ENCODE measurements around the gene CST9. TPM values are rescaled to one million over a fixed set of nuclear protein-coding genes. Genes with fewer than 3 reads are reported as not detected.
A peak's percentile ranks its signal among the peaks of the same experiment; 100 is the strongest.
"Not testable (repeated sequence)": the region's sequence is repeated elsewhere in the genome, so short reads cannot be mapped to it uniquely, and the experiment has no call there.

The CST9 gene
- total RNA-seq, 6 donors from 2014 or later, result not detected

DNA sequence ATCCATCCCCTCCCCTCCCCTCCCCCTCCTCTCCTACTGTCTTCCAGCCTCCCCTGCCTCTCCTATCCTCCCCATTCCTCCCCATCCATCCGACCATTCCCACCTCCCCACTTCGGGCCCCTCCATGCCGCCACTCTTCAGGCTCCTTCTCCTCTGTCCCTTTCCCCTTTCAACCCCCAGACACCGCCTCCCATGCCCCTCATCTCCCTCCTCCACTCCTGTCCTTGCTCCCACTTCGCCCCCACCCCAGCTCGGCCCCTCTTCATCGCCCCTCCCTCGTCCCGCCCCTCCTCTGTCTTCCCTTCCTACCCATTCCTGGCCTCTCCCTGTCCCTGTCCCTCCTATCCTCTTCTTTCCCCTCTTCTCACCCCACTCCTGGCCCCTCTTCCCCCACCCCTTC, 32.6 kb upstream of the CST9 start:
- ATAC-seq (ENCODE audit: low FRiP score in 2 of 2), result no peak
- no peaks in the 10 kb centered on the region for H3K27me3 ChIP-seq
- no peak for DNase-seq
- H3K4me3 ChIP-seq, result peak overlapping the region in 1 of 4 donors; percentile 80
- no peaks in the 10 kb centered on the region for H3K9me3 ChIP-seq
- peaks cover 24 to 38% (median 28%) of the 10 kb centered on the region in 4 donors for H3K4me1 ChIP-seq
- TF ChIP-seq, protein P1, sequence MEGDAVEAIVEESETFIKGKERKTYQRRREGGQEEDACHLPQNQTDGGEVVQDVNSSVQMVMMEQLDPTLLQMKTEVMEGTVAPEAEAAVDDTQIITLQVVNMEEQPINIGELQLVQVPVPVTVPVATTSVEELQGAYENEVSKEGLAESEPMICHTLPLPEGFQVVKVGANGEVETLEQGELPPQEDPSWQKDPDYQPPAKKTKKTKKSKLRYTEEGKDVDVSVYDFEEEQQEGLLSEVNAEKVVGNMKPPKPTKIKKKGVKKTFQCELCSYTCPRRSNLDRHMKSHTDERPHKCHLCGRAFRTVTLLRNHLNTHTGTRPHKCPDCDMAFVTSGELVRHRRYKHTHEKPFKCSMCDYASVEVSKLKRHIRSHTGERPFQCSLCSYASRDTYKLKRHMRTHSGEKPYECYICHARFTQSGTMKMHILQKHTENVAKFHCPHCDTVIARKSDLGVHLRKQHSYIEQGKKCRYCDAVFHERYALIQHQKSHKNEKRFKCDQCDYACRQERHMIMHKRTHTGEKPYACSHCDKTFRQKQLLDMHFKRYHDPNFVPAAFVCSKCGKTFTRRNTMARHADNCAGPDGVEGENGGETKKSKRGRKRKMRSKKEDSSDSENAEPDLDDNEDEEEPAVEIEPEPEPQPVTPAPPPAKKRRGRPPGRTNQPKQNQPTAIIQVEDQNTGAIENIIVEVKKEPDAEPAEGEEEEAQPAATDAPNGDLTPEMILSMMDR (IDR thresholded peaks at IDR 0.05), result no peak
- TF ChIP-seq POLR2AphosphoS5 (IDR thresholded peaks at IDR 0.05) (no peak), EP300 (IDR thresholded peaks at IDR 0.05) (no peak), POLR2A (IDR thresholded peaks at IDR 0.05) (no peak)
- H3K36me3 ChIP-seq, result peaks cover 0 to 18% (median 13%) of the 10 kb centered on the region in 4 donors
- WGBS, 2 donors, result 74 to 84% methylated on average over 6 to 9 of the region's 9 CpGs
- H3K27ac ChIP-seq, result peak overlapping the region in 2 of 4 donors; percentile 94 to 97

DNA sequence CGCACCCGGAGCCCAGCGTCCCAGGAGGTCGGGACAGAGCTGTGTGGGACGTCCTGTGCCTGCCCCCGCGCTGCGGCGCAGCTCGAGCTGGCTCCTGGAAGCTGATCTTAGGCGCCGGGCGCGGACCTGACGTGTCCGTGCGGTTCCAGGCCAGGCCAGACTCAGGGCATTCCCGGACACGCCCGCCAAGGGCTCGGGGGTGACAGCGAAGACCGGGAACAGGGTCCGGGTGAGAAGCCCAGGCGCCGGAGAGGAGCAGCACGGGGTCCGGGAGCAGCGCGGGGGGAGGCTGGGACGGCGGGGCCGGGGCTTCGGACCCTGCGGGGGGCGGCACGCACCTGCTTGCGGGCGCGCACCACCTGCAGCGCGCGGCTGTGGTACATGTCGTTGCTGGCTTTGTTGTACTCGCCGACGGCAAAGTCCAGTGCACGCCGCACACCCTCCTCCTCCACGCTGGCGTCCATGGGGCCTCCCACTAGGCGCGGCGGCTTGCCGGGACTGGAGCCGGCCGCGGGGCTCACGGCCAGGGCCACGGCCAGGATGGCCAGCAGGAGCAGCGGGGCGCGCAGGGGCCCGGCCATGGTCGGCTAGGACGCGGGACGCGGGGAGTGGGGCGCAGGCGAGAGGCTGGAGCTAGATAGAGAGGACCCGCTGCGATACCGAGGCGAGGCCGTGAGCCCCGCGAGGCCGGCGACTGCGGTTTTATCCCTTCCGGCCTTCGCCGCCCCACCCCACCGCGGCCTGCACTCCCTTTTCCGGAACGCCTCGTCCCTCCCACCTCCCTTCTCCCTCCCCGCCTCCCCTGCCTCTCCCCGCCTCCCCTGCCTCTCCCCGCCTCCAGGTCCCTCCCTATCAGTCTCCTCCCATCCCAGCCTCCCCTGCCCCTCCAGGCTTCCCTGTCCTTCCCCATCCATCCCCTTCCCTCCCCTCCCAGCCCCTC, 31.8 kb upstream of the CST9 start, which contains the start of gene CST3:
Gene CST3 (minus strand): TSS at position 674 of the 940 bp plus-strand sequence. CDS start 93 bp downstream, at position 581.
- Histone ChIP-seq H3K36me3 (peaks cover 0 to 26% (median 20%) of the 10 kb centered on the region in 4 donors), H3K4me3 (peak within 1 kb of the TSS; percentile 77 to 95 (median 80)), H3K4me1 (peaks cover 24 to 33% (median 27%) of the 10 kb centered on the region in 4 donors), H3K27ac (peak within 1 kb of the TSS; percentile 94 to 99 (median 98)), H3K27me3 (no peaks in the 10 kb centered on the region), H3K9me3 (no peaks in the 10 kb centered on the region)
- DNase-seq, result peak; percentile 90 to 96
- TF ChIP-seq POLR2AphosphoS5 (IDR thresholded peaks at IDR 0.05), result peak; percentile 75 to 90
- TF ChIP-seq, protein P1 (IDR thresholded peaks at IDR 0.05), result peak in 2 of 6 experiments; percentile 12 to 26
- peak in 1 of 4 donors; percentile 23 for TF ChIP-seq EP300 (IDR thresholded peaks at IDR 0.05)
- TF ChIP-seq POLR2A (IDR thresholded peaks at IDR 0.05), result peak; percentile 88 to 93 (median 90)
- WGBS, 2 donors, result 1 to 6% methylated on average over 42 to 44 of the region's 92 CpGs
- peak; percentile 88 to 95 for ATAC-seq (ENCODE audit: low FRiP score in 2 of 2)

DNA sequence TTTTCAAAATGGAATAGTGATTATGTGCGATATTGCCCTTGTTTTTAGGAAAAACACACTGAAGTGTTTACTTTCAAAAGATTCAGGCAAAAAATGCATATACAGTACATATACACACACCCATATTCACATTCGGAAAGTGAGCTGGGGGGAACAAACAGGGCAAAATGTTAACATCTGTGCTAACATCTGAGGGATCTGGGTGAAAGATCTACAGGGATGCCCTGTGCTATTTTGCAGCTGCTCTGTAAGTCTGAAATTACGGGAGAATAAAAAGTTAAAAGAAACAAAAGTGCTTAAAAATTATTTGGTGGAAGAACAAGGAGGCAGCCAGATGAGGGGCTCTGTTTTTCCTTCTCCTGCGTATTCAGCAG, 31.2 kb upstream of the CST9 start:
- Histone ChIP-seq H3K27me3 (no peaks in the 10 kb centered on the region), H3K27ac (peak overlapping the region; percentile 94 to 99 (median 98)), H3K4me3 (peak overlapping the region; percentile 77 to 95 (median 80)), H3K4me1 (peaks cover 22 to 27% (median 25%) of the 10 kb centered on the region in 4 donors), H3K9me3 (no peaks in the 10 kb centered on the region), H3K36me3 (peaks cover 0 to 31% (median 24%) of the 10 kb centered on the region in 4 donors)
- DNase-seq (no peak), ATAC-seq (ENCODE audit: low FRiP score in 2 of 2) (no peak)
- WGBS, 2 donors, result 29 to 30% methylated on average over 4 of the region's 4 CpGs
- TF ChIP-seq EP300 (IDR thresholded peaks at IDR 0.05) (peak in 1 of 4 donors; percentile 7), POLR2A (IDR thresholded peaks at IDR 0.05) (no peak)

DNA sequence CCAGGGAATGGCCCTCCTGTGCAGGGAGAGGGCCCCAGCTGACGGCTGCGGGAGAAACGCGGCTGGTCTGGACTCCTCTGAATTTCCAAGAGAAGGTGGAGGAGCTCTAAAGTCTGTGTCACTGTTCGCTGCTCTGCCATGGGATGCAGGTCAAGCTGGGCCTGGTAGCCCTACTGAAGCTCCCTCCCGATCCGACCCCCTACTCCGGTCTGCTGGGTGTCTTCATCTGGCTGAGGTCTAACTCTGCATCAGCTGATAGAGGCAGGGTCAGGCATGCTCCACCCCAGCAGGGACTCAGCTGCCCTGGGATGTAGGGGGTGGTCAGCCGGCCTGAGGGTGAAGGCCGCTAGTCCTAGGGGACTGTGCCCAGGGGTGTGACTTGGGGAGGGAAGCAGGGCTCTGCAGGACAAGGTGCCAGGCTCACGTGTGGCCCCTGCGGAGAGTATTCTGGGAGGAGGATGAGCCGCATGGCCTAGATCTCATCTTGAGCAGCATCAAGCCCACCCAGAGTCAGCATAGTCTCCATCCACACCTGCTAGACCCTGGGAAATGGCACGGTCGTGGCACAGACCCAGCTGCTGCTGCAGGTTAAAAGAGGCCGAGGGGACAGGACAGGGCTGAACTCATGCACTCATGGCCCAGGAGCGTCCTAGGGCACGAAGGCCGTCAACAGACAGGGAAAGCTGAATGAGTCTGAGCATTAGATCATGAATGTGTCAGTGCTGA, 30.6 kb upstream of the CST9 start:
- TF ChIP-seq, protein P1 (IDR thresholded peaks at IDR 0.05), result no peak
- TF ChIP-seq POLR2AphosphoS5 (IDR thresholded peaks at IDR 0.05) (no peak), EP300 (IDR thresholded peaks at IDR 0.05) (no peak), POLR2A (IDR thresholded peaks at IDR 0.05) (no peak)
- 77 to 84% methylated on average over 7 to 19 of the region's 19 CpGs for WGBS, 2 donors
- Histone ChIP-seq H3K27me3 (no peaks in the 10 kb centered on the region), H3K27ac (peak overlapping the region in 3 of 4 donors; percentile 94 to 99 (median 97)), H3K4me1 (peaks cover 20 to 25% (median 23%) of the 10 kb centered on the region in 4 donors), H3K36me3 (peaks cover 0 to 33% (median 25%) of the 10 kb centered on the region in 4 donors), H3K4me3 (peak overlapping the region in 3 of 4 donors; percentile 77 to 95 (median 80)), H3K9me3 (no peaks in the 10 kb centered on the region)
- ATAC-seq (ENCODE audit: low FRiP score in 2 of 2), result no peak
- DNase-seq, result no peak

DNA sequence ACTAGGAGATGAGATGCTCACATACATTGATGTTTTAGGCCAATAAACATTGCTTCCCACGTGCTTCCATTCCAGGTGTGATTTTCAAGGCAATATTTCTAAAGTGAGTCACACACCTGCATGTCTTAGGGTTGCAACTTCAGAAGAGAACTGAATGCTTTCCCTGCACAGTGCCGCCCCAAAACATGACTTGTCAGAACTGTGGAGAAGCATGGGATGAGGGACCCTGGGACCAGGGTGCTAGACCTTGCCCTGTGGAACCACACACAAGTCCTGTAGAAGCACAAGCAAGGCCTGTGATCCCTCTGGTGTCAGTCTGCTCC, 30.0 kb upstream of the CST9 start:
- not testable (repeated sequence) for DNase-seq; ATAC-seq (ENCODE audit: low FRiP score in 2 of 2); H3K27me3 ChIP-seq; H3K9me3 ChIP-seq
- 63 to 92% methylated on average over 2 of the region's 2 CpGs for WGBS, 2 donors
- Histone ChIP-seq H3K4me1 (peaks cover 20 to 25% (median 23%) of the 10 kb centered on the region in 4 donors), H3K36me3 (peaks cover 0 to 33% (median 25%) of the 10 kb centered on the region in 4 donors), H3K4me3 (peak overlapping the region in 1 of 4 donors; percentile 80), H3K27ac (peak overlapping the region in 1 of 4 donors; percentile 94)
